ENCODE measurements around the gene USF1. TPM values are rescaled to one million over a fixed set of nuclear protein-coding genes. Genes with fewer than 3 reads are reported as not detected.

USF1 gene
- total RNA-seq, 1 experiment from 2014 or later = 59.2 TPM

DNA sequence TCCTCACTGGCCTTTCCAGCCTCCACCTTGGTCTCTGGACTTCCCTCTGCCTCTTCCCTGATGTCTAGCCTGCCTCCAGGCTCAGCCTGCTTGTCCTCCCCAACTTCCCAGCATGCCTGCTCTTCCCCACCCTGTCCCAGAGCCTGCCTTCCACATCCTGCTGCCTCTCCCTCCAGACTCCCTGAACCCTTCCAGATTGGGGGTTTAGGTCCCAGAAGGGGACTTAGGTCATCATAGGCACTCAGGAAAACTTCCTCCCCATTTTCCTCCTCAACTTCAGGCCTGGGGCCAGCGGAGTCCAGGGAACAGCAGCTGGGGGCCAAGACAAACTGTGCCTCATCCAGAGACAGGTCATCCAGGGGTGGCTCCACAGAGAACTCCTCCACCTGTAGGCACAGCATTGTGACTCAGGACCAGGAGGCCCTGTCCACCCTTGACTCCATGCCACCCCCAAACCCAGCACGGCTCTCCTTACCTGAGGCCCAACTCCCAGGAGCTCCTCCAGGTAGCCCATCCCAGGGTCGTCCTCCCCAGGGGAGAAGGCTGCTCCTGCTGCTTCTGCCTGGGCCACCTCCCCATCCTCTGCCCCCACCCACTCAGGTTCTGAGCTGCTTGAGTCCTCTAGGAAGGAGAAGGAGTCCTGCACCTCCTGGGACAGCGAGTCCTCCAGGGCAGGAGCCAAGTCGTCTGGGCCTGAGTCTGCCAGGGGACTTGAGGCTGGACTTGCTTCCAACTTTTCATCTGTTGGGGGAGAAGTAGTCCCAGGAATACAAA, 3.4 kb upstream of the USF1 start:
- Histone ChIP-seq H4K5ac (ENCODE audit: insufficient read length, low read depth, low read length) (no peak overlapping the region), H2BK12ac (ENCODE audit: insufficient read length, low read depth, low read length) (no peak overlapping the region), H2AFZ (ENCODE audit: low read length) (no peak overlapping the region), H4K8ac (replicated peaks; ENCODE audit: insufficient read length, low read depth, low read length) (no peak overlapping the region), H3K4me1 (ENCODE audit: insufficient read depth, low read length) (no peaks in the 10 kb centered on the region), H4K91ac (ENCODE audit: insufficient read length, low read depth, low read length) (no peak overlapping the region), H3K4me2 (ENCODE audit: insufficient read depth, insufficient read length, low read length) (no peak overlapping the region), H3K23ac (ENCODE audit: insufficient read length, low read depth, low read length) (no peak overlapping the region), H3T11ph (ENCODE audit: low read length) (no peak overlapping the region), H3K79me1 (ENCODE audit: insufficient read depth, low read depth, low read length, poor library complexity, severe bottlenecking) (no peaks in the 10 kb centered on the region), H3K4ac (ENCODE audit: low read depth, low read length) (no peak overlapping the region), H3K18ac (ENCODE audit: insufficient read length, low read depth, low read length) (no peak overlapping the region), H3K14ac (ENCODE audit: insufficient read depth, low read length) (no peak overlapping the region; the same call in 1 of the 2 replicates), H3K27me3 (ENCODE audit: insufficient read depth, low read length) (no peaks in the 10 kb centered on the region; the same call in 1 of the 2 replicates), H3K27ac (ENCODE audit: insufficient read length, low read depth, low read length) (no peak overlapping the region), H3K23me2 (ENCODE audit: insufficient read length, low read depth, low read length, poor library complexity, severe bottlenecking) (peaks cover 8% of the 10 kb centered on the region), H2BK5ac (ENCODE audit: insufficient read length, low read length) (no peak overlapping the region), H3K79me2 (ENCODE audit: insufficient read depth, low read length) (peaks cover 2% of the 10 kb centered on the region; the same call in 1 of the 2 replicates), H4K20me1 (ENCODE audit: control insufficient read depth, insufficient read depth, insufficient read length) (no peaks in the 10 kb centered on the region), H2AK5ac (ENCODE audit: insufficient read length, low read length) (no peak overlapping the region), H2BK20ac (ENCODE audit: low read depth, low read length, poor library complexity, severe bottlenecking) (no peak overlapping the region), H2BK120ac (ENCODE audit: low read depth, low read length, poor library complexity, severe bottlenecking) (no peak overlapping the region), H2BK15ac (ENCODE audit: low read depth, low read length) (no peak overlapping the region), H3K56ac (ENCODE audit: insufficient read length, low read depth, low read length) (no peak overlapping the region), H3K9me3 (ENCODE audit: control insufficient read depth, low read depth, low read length) (no peaks in the 10 kb centered on the region), H3K9ac (ENCODE audit: extremely low read depth, insufficient read length, low read length) (no peak overlapping the region)
- Mint-ChIP-seq H3K27me3 (ENCODE audit: low read depth) (peaks cover 45% of the 10 kb centered on the region), H3K36me3 (ENCODE audit: insufficient read depth in 1 of 3, low read depth in 3 of 3) (peaks cover 4 to 15% (median 11%) of the 10 kb centered on the region in 3 experiments; a peak in 6 of 7 replicates), H3K27ac (no peak overlapping the region), H3K4me3 (no peak overlapping the region), H3K4me1 (peaks cover 13 to 15% of the 10 kb centered on the region in 2 experiments), H3K9me3 (peaks cover 12% of the 10 kb centered on the region in 2 experiments)
- no CpG with 5 or more reads among the region's 5 CpGs for WGBS (ENCODE audit: extremely low coverage, insufficient read length, low lambda C conversion rate)
- no peak for DNase-seq
- TF ChIP-seq, protein P1, sequence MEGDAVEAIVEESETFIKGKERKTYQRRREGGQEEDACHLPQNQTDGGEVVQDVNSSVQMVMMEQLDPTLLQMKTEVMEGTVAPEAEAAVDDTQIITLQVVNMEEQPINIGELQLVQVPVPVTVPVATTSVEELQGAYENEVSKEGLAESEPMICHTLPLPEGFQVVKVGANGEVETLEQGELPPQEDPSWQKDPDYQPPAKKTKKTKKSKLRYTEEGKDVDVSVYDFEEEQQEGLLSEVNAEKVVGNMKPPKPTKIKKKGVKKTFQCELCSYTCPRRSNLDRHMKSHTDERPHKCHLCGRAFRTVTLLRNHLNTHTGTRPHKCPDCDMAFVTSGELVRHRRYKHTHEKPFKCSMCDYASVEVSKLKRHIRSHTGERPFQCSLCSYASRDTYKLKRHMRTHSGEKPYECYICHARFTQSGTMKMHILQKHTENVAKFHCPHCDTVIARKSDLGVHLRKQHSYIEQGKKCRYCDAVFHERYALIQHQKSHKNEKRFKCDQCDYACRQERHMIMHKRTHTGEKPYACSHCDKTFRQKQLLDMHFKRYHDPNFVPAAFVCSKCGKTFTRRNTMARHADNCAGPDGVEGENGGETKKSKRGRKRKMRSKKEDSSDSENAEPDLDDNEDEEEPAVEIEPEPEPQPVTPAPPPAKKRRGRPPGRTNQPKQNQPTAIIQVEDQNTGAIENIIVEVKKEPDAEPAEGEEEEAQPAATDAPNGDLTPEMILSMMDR (conservative IDR thresholded peaks at IDR 0.05) = no peak
